Measurements from ENCODE around the gene CDC42BPB.

The CDC42BPB gene

DNA sequence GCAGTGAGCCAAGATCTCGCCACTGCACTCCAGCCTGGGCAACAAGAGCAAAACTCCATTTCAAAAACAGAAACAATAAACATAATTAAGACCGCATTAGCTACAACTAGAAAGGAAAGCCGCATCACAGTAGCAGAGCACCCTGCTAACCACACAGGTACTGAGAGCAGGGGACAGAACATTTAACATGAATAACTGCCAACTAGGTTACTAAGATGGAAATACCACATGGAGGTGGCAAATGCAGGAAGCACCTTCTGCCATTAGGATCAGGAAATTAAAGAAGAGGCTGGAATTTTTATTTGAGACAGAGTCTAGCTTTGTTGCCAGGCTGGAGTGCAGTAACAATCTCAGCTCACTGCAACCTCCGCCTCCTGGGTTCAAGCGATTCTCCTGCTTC lies 41.9 kb downstream of the CDC42BPB start:
- no peak for DNase-seq

DNA sequence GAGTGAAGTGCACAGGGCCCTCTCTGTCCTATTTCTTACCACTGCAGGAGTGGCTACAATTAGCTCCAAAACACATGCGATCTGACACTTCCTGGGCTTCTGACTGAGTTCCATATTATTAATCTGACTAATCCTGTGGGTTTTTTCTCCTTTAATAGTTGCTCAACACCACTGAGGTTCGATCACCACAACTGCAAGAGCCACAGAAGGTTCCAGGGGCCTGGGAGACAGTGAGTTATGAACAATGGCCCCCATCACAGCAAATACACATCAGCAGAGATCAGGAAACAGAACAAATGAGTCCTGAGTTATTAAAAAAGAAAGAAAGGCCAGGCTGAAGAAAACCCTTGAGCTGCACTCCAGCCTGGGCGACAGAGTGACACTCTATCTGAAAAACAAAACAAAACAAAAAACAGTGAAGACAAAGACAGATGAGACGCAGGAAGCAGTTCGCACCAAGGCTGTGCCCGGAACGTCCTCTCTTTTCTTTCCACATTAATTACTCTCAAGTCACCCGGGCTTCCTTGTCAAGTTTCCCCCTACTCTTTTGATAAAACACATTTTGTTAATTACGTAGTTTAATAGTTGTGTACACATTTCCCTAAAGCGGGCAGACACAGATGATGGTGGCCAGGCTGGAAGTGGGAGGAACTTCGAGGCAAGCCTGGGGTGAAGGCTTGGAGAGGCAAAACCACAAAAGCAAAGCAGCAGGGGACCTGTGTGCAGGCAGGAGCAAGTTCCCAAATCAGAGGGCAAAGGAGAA lies 42.7 kb downstream of the CDC42BPB start:
- DNase-seq, result peak; percentile 53

DNA sequence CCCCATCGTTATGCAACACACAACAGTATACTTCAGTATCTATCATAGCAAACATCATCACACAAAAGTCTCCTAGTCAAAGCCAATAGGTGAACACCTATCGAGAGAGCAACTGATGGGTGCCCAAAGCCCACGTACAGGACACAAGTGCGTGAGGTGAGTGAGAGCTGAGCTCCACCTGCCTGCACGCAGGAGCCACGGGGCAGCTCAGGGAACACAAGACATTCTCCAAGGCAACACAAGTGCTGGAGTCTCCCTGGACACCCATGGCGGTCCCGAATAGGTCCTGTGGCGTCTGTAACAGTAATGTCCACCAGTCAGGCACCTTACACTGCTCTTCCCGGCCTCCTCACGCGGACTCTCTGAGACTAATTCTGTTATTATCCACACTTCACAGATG lies 44.3 kb downstream of the CDC42BPB start:
- no peak for DNase-seq

DNA sequence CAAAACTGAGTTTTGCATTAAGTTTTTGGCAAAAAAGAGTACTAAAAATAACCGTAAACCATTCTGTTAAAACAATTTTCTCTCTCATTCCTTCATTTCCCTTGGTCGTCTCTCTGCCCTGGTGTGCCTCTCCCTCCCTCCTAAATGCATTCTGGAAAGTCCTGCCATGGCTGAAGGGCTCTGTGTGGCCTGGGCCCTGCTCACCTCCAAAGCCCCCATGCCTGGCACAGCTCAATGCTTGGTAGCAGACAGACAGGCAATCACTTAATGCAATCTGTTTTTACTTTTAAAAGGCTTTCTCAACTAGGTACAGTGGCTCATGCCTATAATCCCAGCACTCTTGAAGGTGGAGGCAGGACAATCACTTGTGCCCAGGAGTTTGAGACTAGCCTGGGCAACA lies 47.8 kb downstream of the CDC42BPB start:
- DNase-seq, result no peak

GRCh38 chr14:103008768-103009357 lies 48.5 kb downstream of the CDC42BPB start:
- DNase-seq, result no peak

DNA sequence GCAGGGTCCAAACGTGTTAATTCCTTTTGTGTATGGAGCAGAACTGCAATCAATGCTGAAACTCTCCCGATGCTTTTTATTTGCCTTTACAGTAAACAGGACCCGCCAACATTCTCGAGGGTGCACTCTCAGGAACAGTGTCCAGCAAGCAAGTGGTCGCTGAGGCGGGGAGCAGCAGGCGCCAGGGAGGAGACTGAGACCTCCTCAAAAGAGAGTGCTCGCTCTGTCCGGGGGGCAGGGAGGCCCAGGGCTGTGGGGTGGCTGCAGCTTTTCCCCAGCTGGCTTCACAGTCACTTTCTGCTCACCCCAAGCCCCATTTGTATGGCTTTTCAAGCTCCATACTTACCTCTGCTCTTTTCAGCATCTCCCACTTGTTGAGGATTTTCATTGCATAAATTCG lies 49.2 kb downstream of the CDC42BPB start:
- DNase-seq, result no peak

DNA sequence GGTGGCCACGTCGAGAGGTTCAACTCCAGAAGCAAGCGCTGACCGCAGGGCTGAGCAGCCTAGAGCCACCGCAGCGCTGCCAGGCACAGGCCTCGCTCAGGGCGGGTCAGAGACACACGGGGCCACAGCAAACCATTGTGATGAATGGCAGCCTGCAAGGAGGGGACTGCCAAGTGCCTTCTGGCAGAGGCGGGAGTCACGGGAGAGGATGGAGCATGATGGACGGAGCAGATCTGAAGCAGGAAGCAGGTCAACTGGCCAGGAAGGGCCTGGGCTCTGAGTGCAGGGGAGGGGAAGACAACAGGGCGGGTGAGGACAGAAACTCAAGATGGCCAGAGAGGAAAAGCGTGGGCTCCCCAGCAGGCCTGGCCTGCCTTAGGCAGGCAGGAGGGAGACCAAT lies 49.8 kb downstream of the CDC42BPB start:
- DNase-seq, result no peak

DNA sequence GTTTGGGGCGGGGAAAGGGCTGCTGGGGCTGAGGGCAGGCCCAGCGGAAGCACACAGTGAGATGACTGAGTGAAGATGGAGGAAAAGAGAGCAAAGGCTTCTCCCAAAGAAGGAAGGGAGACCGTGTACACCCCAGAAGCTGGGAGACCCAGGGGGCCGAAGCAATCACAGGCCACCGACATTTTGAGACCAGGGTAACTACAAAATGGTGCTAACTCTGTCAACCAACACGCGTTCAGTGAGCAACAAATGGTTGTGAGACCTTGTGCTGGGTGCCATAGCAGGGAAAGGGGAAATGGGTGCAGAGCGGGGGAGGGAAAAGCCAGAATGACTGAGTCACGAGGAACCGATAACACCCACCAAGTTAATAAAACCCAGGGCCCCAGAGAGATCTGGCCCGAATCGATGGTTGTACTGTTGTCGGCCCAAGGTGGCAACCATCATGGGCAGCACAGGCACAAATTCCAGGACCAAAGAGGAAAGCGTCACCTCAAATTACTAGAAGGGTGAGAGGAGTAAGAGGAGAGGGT lies 50.3 kb downstream of the CDC42BPB start:
- no peak for DNase-seq

GRCh38 chr14:103006106-103006505 lies 51.2 kb downstream of the CDC42BPB start:
- no peak for DNase-seq

DNA sequence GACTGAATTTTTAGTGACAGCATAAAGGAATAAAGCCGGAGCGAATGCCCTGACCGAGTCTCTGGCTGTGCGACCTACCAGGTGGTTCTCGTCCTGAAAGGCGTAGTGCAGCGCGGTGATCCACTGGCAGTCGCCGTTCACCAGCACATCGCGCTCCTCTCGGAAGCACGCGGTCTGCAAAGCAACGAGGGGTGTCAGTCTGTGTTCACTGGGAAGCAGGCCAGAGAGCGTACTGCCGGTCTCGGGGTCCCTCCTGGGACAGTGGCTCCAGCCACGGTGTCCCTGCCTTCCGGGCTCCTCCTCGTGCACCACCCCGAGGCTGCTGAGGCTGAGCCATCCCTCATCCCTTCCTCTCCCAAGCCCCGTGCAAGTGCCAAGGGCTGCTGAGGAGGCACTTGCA lies 53.5 kb downstream of the CDC42BPB start:
- no peak for DNase-seq

DNA sequence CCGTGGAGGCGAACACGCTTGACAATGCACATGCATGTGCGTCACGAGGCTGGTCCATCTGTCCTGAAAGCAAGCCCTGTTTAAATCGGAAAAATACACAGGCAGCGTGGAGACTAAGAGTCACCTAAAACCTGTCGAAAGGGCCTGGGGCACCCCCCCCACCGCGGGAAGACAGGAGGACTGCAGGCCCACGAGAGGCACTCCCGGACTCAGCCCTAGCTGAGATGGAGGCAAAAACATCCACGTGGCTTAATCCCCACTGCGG lies 54.1 kb downstream of the CDC42BPB start:
- DNase-seq, result no peak

DNA sequence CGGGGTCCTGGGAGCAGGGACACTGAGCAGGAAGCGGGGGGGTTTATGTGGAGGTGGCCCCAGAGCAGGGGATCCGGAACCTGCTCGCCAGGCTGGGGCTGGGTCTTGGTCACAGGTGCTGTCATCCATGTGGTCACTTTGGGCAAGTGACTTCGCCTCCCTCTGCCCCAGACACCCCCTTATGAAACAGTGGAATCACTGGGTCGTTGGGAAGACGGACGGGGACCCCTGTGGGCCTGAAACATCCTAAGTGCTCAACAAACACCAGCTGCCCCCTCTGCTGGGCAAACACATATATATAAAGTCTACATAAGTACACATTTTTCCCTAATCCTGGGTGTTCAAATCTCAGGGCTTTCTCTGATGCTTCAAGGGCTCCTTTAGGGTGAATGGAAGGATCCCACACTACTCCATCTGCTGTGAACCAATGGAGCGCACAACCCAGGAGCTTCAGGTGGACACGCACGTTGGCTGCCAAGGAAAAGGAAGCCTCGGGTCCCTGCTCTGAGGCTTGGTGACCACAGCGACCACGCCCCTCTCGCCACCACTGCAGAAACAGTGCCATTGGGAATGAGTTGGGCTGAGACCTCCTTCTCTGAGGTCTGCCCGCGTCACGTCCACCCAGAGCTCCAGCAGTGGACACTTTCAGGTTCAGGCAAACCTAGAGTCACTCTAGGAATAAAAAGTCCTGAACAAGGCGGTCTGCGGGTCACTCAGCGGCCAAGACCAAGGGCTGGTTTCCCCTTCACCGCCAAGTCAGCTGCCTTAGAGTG lies 54.6 kb downstream of the CDC42BPB start:
- no peak for DNase-seq

DNA sequence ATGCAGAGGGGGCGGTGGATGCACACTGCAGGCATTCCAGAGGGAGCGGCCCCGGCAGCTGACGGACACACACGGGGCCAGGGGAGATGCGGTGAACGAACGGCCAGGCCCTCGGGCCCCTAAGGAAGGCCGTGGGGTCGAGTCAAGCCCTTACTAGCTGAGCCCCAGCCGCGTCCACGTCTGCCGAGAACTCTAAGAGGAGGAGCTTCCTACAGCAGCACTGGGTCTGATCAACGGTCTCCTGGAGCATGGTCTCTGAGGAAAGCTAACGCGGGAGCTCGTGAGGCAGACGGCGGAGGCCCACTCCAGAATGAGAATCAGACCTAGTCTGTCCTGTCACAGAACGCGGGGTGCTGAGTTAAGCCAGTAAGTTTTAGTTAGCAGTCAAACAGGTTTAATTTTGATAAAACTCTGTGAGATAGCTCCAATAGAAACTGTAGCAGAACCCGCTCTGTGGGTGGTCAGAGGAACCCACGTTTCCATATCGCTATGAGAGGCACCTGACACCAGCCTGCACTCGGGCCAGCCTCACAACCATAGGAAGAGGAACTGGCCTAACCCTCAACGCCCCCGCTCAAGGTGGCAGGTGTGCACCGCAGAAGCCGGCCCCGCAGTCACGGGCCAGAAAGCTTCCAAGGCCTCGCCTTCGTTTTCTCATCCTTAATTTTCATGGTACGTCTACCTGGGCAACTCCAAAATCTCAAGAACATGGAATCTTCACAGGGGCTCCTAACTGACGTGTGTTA lies 55.5 kb downstream of the CDC42BPB start:
- no peak for DNase-seq

DNA sequence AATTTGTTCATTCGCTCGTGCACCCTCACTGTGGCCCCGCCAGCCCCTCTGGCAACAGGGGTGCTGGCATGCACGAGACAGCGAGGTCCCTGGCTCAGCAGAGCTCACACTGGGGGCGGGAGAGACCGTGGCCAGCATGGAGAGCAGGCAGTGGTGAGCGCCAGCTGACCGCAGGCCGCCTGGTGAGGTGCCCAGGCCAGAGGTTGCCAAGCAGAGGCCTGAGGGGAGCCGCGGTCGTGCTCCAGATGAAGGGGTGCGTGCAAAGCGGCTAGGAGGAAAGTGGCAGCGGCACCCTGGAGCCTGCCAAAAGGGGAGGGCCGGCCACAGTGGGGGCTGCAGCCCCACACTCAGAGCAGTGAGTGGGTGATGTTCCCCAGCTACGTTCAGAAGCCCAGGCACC lies 56.1 kb downstream of the CDC42BPB start:
- DNase-seq, result no peak

DNA sequence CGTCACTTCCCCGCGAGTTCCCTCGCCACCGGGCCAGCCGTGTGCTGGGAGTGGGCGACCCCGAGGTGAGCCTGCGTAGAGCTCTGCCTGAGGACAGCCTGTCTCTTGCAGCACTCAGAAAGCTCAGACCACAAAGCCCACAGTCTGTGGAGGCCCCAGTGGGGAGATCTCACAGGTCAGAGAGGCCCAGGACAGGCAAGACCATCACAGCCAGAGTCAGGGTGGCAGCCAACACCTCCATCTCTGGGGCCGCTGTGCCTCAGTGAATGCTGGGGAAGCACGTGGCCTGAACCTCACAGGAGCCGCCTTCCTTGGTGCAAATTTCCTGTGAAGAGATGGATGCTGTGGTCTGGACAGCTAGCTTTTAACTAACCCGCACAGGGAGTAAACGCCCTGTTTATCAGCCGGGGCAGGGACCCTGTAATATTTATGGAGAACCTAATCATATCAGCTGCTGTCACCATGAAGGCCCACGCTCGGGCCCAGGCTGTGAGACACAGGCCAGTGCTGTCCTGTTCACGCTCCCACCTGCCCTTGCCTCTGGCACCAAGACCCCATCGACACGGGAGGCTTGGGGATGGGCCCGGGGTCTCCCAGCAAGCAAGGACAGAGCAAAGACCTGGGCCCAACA lies 56.9 kb downstream of the CDC42BPB start:
- DNase-seq, result no peak

- no peak for DNase-seq
Observed at GRCh38 chr14:102999227-102999895, 58.0 kb downstream of the CDC42BPB start.

GRCh38 chr14:102998393-102998792 lies 59.0 kb downstream of the CDC42BPB start:
- DNase-seq, result no peak

DNA sequence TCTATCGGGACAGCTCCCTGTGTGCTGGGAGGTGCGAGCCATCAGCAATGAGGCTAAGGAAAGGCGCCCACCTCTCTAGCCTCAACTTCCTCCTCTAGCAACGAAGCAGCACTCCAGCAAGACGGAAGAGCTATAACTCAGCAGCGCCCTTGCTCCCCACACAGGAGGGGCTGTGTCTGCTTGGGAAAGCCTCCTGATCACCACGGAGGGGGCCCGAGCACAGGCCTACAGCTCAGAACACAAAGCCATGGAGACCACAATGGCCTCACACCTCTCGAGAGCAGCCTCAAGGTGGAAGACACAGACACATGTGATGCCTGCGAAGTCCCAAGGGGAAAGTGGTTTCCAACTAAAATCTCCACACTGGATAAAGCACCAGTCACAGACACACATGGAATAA lies 60.4 kb downstream of the CDC42BPB start:
- no peak for DNase-seq

DNA sequence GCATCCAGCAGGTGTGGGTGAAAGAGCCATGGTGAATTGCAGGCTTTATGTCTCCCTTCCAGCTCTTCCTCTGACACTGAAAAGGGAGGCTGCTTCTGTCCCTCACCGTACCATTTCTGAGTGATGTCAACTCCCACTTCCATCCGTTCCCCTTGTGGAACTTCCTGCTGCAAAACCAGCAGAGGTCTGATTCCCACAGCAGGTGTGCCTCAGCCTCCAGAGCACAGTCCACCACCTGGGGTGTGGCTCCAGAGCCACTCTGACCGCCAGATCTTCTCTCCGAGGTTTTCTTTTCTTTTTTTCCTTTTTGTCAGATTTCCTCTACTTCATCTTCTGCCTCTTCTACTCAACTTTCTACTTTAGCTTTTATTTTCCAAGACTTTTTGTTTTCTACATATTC lies 62.7 kb downstream of the CDC42BPB start:
- DNase-seq, result no peak

DNA sequence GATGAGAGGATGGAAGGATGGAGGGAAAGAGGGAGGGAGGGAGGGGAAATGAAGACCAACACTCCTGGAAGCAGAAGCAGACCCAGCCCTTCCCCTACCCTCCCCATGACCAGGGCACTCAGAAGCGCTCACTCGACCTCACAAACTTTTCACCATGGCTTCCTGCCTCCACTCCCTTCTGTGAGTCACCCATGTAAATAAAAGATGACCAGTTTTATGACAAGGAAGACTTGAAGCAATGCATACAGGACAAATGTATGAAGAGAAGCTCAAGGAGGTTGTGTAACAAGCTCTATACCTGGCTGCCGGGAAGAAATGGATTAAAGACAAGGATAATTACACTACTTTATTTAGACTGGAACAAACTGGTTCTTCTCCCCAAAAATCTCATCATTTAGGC lies 63.8 kb downstream of the CDC42BPB start:
- no peak for DNase-seq

DNA sequence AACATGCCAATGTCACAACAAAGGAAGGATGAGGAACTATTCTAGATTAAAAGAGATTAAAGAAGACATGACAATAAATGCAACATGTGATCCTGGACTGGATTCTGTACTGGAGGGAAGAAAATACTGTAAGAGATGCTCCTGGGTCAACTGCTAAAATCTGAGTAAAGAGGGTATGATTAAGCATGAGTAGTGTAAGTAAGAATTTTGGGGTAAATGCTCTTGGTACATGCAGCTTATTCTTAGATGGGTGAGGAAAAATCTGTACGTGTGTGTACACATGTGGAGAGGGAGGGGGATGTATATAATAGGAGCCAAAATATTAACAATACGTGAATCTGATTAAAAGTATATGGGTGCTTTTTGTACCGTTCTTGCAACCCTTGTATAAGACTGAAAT lies 66.0 kb downstream of the CDC42BPB start:
- no peak for DNase-seq

DNA sequence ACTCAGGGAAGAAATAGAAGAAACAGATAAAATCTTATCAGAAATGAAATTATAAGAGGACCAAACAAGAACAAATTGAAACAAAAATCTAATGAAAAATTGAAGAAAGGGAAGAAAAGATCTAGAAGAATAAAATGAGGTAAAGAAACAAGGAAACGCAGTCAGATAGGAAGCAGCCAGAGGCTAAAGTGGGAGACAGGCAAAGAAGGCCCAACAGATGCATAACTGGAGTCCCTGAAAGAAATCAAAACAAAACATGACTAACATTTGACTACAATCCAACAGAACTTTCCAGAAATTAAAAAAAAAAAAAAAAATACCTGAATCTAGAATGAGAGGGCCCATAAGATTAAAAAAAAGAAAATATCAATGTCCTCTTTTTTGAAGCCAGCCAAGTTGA lies 69.3 kb downstream of the CDC42BPB start:
- no peak for DNase-seq

Measured in NCI-H748 treated with DMSO at 0.1 percent for 48 hours (cell line).